ENCODE results near the gene ZNF579.

ZNF579 gene

DNA sequence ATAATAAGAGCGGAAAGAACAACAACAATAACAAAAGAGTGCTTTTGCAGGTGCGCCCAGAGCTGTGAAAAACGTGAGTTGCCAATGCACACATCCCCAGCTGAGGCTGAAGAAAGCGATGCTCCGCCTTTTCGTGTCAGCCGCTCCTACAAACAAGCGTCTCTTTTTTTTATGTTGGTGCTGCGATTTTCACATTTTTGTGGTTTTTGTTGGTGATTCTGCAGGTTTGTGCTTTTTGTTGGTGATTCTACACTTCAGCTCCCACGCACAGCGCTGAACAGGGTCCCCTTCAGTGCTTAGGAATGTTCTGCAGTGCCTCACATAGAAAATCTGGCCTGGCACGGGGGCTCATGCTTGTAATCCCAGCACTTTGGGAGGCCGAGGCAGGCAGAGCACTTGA, 28.0 kb downstream of the ZNF579 start:
- TF ChIP-seq, protein P1, sequence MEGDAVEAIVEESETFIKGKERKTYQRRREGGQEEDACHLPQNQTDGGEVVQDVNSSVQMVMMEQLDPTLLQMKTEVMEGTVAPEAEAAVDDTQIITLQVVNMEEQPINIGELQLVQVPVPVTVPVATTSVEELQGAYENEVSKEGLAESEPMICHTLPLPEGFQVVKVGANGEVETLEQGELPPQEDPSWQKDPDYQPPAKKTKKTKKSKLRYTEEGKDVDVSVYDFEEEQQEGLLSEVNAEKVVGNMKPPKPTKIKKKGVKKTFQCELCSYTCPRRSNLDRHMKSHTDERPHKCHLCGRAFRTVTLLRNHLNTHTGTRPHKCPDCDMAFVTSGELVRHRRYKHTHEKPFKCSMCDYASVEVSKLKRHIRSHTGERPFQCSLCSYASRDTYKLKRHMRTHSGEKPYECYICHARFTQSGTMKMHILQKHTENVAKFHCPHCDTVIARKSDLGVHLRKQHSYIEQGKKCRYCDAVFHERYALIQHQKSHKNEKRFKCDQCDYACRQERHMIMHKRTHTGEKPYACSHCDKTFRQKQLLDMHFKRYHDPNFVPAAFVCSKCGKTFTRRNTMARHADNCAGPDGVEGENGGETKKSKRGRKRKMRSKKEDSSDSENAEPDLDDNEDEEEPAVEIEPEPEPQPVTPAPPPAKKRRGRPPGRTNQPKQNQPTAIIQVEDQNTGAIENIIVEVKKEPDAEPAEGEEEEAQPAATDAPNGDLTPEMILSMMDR (IDR thresholded peaks at IDR 0.05; ENCODE audit: extremely low read depth, missing control alignments) = no peak
- no peak for DNase-seq (ENCODE audit: low spot score)

DNA sequence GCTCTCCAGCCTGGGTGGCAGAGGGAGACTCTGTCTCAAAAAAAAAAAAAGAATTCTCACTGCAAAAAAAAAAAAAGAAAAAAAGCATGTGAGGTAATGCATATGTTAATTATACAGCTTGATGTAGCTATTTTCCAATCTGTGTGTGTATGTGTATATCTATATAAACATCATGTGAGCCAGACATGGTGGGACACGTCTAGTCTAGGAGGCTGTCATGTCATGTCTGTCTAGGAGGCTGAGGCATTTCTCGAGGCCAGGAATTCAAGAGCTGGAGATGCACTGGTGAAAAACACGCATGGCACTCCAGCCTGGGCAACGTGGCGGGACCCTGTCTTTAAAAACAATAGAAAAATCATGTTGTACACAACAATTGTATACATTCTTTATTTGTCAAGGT, 28.4 kb downstream of the ZNF579 start:
- DNase-seq (ENCODE audit: low spot score) = no peak
- TF ChIP-seq, protein P1 (IDR thresholded peaks at IDR 0.05; ENCODE audit: extremely low read depth, missing control alignments) = no peak

DNA sequence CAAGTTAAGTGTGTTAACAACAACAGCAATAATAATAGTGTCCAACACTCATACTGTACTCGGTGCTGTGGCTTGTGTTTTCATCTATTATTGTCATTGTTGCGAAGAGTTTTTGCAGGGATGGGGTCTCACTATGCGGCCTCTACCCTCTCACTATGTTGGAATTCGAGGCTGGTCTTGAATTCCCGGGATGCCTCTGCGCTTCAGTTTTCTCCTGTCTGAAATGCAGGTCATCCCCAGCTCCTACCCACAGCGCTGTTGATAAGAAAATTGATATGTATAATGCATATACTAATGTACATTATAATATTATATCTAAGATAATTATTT, 30.4 kb downstream of the ZNF579 start:
- no peak for DNase-seq (ENCODE audit: low spot score)
- TF ChIP-seq, protein P1 (IDR thresholded peaks at IDR 0.05; ENCODE audit: extremely low read depth, missing control alignments) = no peak

DNA sequence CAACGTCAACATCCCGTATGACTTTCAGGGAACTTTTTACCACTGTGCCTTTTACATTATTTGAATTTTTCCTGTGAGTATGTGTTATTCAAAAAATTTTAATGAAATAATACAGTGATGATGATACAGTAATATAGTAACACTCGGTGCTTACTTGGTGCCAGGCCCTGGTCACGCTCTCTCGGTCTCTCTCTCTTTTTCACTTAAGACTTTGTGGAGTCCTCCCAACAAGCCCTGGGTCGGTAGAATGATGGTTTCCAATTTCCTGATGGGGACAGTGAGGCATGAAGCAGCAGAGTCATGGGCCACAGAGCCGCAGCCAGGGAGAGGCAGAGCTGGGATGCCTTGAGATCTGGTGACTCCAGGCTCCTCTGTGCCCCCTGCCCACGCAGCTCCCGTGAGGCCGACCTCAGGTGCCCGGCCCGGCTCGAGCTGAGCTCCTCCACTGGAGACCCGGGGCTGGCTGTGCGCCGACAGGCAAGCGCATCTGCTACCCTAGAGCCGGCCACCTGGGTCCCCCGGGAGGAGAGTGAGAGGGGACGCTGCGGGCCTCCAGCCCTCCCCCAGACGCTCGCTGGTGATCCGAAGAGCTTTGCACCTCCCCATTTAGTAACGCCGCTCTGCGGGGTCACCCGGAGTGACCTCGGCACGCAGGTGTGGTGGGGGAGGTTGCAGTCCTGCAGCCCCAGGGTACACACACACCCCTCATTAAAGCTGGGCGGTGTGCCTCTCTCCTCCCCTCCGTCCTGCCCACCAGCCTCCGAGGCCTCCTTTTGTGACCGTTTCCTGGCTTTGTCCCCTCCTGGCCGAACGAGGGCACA, 30.9 kb downstream of the ZNF579 start:
- no peak for DNase-seq (ENCODE audit: low spot score)
- TF ChIP-seq, protein P1 (IDR thresholded peaks at IDR 0.05; ENCODE audit: extremely low read depth, missing control alignments) = no peak

DNA sequence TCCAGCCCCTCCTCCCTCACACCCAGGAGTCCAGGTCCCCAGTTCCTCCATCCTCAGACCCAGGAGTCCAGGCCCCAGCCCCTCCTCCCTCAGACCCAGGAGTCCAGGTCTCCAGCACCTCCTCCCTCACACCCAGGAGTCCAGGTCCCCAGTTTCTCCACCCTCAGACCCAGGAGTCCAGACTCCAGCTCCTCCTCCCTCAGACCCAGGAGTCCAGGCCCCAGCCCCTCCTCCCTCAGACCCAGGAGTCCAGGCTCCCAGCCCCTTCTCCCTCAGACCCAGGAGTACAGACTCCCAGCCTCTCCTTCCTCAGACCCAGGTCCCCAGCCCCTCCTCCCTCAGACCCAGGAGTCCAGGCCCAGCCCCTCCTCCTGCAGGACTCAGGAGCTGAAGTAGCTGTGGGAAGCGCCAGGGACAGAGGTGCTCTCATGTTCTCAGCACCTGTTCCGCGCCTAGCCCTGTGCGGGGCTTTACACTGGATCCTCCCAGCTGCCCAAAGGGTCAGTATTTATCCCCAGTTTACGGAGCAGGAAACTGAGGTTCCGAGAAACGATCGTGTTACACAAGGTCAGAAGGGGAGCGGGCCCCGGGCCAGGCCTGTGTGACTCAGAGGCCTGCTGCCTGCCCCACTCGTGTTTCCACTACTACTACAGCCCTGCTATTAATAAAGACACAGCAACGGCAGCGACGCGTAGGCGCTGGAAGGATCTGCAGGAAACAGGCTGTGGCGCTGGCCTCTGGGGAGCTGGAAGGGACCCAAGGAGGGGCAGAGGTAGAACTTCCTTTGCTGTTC, 33.6 kb downstream of the ZNF579 start:
- TF ChIP-seq, protein P1 (IDR thresholded peaks at IDR 0.05; ENCODE audit: extremely low read depth, missing control alignments) = no peak
- DNase-seq (ENCODE audit: low spot score) = no peak

DNA sequence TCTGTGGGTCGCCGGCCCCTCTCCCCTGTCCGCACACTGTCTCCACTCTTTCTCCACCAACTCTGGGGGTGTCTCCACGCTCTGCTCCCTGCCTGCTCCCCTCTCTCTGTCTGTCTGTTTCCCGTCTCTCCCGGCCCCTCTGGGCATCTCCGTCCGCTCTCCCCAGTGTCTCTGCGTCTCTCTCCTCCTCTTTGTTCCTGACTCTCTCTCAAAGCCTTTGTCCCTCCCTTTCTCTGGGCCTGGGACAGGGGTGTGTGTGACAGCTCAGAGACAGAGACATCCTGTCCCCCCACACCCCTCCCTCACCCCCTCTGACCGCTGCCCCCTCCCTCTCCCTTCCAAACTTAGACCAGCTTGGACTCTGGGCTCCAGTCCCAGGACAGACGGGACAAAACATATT, 34.6 kb downstream of the ZNF579 start:
- DNase-seq (ENCODE audit: low spot score) = no peak
- TF ChIP-seq, protein P1 (IDR thresholded peaks at IDR 0.05; ENCODE audit: extremely low read depth, missing control alignments) = no peak

DNA sequence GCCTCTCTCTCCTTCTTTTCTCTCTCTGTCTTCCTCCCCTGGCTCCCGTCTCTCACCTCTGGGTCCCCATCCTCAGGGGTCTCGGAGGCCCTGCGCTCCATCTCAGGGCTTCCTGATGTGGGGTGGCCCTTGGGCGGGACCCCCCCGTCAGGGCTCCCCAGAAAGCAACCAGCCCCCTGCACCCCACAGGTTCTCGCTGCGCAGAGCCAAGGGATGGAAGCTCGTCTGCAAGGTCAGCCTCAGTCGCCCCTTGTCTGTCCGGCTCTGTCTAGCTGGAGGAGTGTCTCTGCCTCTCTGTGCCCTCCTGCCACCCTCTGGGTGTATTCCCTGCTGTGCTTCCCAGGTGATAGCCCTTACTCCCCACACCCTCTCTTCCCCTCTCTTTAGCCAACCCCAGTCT, 35.2 kb downstream of the ZNF579 start, which contains the start of gene SBK3:
SBK3 (minus strand) TSS at position 101 of the 400 bp plus-strand sequence; CDS start at position 101, 0 bp downstream.
- TF ChIP-seq, protein P1 (IDR thresholded peaks at IDR 0.05; ENCODE audit: extremely low read depth, missing control alignments) = no peak
- no peak for DNase-seq (ENCODE audit: low spot score)
